ENCODE data around the gene GBA2. TPM values are rescaled to one million over a fixed set of nuclear protein-coding genes. Genes with fewer than 3 reads are reported as not detected.

Gene GBA2
- total and polyA plus RNA-seq, 2 donors (not counting 3 experiments of a cell fraction or from before 2014, with no cell fraction given) = 110 to 158 TPM

GRCh38 chr9:35769763-35770162 is 20.7 kb upstream of the GBA2 start:
- H3K79me2 ChIP-seq (ENCODE audit: control insufficient read depth, insufficient read depth, low read length) = no peaks in the 10 kb centered on the region
- TF ChIP-seq EZH2 (IDR thresholded peaks at IDR 0.05; ENCODE audit: borderline replicate concordance, low read depth, low read length, severe bottlenecking) (no peak), GATA2 (IDR thresholded peaks at IDR 0.05; ENCODE audit: insufficient read depth, insufficient read length, low read depth, low read length) (no peak), CTCF (IDR thresholded peaks at IDR 0.05; ENCODE audit: extremely low read depth in 1 of 2, insufficient read depth in 1 of 2, low read depth in 1 of 2, low read length in 2 of 2) (no peak), POLR2A (IDR thresholded peaks at IDR 0.05; ENCODE audit: low read depth, low read length) (no peak), POLR2AphosphoS5 (IDR thresholded peaks at IDR 0.05; ENCODE audit: insufficient read depth, low read depth, low read length) (no peak), FOS (IDR thresholded peaks at IDR 0.05; ENCODE audit: borderline replicate concordance, insufficient read depth, low read length) (no peak), MYC (IDR thresholded peaks at IDR 0.05; ENCODE audit: low read depth, low read length) (no peak), JUN (IDR thresholded peaks at IDR 0.05; ENCODE audit: borderline replicate concordance, insufficient read depth, insufficient read length, low read depth) (no peak), MAX (IDR thresholded peaks at IDR 0.05; ENCODE audit: insufficient read depth, insufficient read length) (no peak)
- no peak overlapping the region for H3K4me3 ChIP-seq (replicated peaks in 1 of 3; ENCODE audit: insufficient read depth in 1 of 3, low read depth in 1 of 3, low read length in 3 of 3)
- no peaks in the 10 kb centered on the region for H3K27me3 ChIP-seq (ENCODE audit: control insufficient read depth in 2 of 2, insufficient read depth in 2 of 2, low read length in 2 of 2)
- H3K36me3 ChIP-seq (ENCODE audit: control insufficient read depth in 2 of 2, extremely low read depth in 1 of 2, insufficient read depth in 2 of 2, low read length in 2 of 2) = no peaks in the 10 kb centered on the region
- H3K27ac ChIP-seq (ENCODE audit: insufficient read depth, low read depth, low read length) = no peak overlapping the region
- ChIA-PET POLR2A (no interaction called here), CTCF (interaction anchor here (0.9 to 2.7 kb wide), 4 partner anchors 9 to 20 kb away, joined by 3 to 21 read pairs (median 4); partner anchors contain the start of gene MSMP)
- FAIRE-seq = no peak
- H3K4me2 ChIP-seq (ENCODE audit: insufficient read depth, low read length) = no peak overlapping the region
- H2AFZ ChIP-seq (ENCODE audit: low read depth, low read length) = no peak overlapping the region
- no peaks in the 10 kb centered on the region for H3K9me1 ChIP-seq (replicated peaks; ENCODE audit: control insufficient read depth, extremely low read depth, insufficient read depth, low read length)
- no peaks in the 10 kb centered on the region for H3K9me3 ChIP-seq (replicated peaks; ENCODE audit: control insufficient read depth, insufficient read depth, low read length)
- peaks cover 22% of the 10 kb centered on the region for H3K4me1 ChIP-seq (ENCODE audit: control insufficient read depth, extremely low read depth, insufficient read depth, low read length)
- no peak overlapping the region for H3K9ac ChIP-seq (replicated peaks; ENCODE audit: extremely low read depth, insufficient read depth, low read length)
- no peaks in the 10 kb centered on the region for H4K20me1 ChIP-seq (replicated peaks; ENCODE audit: control insufficient read depth, extremely low read depth, insufficient read depth, low read length)
- dilution Hi-C loops (cut with MboI; ENCODE audit: extremely low pct_ligation_motif_present, low sequenced_read_pairs) (no loop called here), intact Hi-C loops (cut with micrococcal nuclease) (loop anchor here (2.0 kb wide), 1 partner anchor 13 kb away; no protein-coding TSS in a partner anchor)
- BruUV-seq (replicated peaks) = no TSS peak
- no peak for DNase-seq (ENCODE audit: low read depth, low spot score)
